Measurements from ENCODE around the gene PBXIP1.

Gene PBXIP1

GRCh38 chr1:154971341-154971998, 15.6 kb upstream of the PBXIP1 start:
- DNase-seq = no peak

DNA sequence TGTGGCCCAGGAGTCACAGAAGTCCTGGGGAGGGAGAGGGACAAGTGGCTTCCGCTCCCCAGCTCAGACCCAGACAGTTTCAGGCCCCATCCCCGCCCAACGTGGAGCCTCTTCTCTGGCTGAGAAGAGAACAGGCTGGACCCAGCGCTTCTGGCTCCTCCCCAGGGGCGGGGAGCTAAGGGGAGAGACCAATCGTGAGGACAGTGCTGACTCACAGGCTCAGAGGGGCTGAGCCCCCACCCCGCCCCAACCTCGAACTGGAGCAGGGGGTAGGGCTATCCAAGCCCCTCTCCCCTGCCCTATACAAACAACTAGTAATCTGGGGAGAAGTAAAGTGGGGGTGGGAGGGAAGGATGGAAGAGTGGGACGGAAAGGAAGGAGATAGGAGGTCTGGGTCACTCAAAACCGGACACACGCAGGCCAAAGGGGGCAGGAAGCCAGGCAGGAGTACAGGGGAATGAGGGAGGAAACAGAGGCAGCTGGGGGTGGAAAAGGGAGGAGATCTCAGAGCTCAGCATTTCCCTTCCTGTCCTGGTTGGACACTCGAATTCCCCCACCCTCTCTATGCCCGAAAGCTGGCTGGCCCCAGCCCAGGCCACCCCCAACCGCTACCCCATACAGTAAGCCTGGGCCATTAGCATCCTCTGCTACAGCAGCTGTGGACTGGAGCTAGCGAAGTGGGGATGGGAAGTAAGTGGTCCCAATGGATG, 14.9 kb upstream of the PBXIP1 start, which contains the start of gene SHC1:
TSS of gene SHC1 (minus strand) at position 117 of the 710 bp plus-strand sequence. CDS start 221 bp downstream, outside the sequence.
- DNase-seq = peak; percentile 84

DNA sequence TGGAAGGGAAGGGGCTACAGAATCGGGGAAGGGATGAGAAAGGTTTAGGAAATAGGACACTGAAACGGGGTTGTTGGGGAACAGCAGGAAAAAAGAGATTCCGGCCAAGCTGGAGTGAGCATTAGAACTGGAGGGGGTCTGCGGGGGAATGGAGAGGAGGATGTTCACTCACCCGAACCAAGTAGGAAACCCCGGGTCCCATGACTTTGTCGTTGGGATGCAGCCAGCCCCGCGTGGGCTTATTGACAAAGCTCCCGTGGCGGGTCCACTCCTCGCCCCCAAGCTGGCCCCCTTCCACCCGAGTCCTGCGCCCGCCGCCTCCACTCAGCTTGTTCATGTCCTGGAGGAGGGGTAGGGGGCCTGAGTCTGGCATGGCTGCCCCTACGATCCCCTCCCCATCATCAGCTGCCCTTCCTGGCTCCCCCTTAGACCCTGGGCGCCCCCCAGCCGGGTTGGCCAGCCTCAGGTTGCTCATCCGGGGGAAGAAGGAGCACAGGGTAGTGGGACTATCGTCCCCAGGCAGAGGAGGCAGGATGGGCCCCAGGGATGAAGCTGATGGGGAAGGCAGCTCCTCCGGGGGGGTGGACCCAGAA, 14.1 kb upstream of the PBXIP1 start:
- no peak for DNase-seq

DNA sequence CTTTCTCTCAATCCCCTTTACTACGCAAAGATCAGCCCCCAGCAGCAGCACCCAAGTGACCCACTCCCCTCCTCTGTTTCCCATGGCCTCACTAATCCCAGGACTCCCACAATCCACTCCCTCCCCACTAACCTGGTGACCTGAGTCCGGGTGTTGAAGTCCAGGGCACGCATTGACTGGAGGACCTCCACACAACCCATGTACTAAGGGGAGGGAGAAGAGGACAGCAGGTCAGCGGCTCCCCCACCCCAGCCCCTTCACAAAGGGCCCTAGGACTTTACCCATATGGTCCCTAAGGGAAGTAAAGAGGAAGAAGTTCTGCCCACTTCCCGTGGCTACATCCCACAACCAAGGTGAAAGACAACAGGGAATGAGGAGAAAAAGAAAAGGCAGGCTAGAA, 13.3 kb upstream of the PBXIP1 start:
- DNase-seq = no peak

GRCh38 chr1:154968731-154969130, 12.8 kb upstream of the PBXIP1 start:
- DNase-seq = peak; percentile 53

DNA sequence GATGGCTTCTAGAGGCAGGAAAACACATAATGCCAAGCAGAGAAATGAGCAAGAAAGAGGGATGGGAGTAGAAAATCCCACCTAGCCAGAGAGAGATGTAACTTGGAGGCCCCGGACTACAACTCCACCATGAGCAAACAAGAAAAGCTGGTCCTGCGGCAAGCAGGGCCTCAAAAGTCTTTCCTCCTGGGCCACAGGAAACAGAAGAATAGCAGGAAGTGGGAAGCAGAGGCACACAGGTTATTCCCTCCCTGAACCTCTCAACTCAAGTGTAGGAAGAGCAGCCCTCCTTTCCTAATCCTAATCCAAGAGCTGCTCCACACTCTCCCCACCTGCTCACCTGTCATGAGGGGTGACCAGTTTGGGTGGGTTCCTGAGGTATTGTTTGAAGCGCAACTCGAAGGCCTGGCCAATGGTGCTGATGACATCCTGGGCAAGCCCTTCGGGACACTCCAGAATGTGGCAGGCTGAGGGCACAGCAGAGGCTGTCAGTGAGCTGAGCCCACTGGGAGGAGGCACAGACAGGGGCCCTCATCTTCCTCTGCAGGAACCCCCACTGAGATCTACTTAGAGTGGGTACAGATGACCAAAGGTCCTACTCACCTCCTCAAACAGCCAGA, 11.5 kb upstream of the PBXIP1 start:
- no peak for DNase-seq

- no peak for DNase-seq
Observed at GRCh38 chr1:154966111-154966510, 10.2 kb upstream of the PBXIP1 start.

DNA sequence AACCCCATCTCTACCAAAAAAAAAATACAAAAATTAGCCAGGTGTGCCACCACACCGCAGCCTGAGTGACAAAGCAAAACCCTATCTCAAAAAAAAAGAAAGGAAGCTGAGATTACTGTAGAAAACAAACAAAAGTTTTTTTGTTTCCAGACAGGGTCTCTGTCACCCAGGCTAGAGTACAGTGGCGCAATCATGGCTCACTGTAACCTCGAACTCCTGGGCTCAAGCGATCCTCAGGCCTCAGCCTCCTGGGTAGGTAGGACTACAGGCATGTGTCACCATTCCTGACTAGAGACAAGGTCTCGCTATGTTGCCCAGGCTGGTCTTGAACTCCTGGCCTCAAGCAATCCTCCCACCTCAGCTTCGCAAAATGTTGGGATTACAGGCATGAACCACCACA, 8.5 kb upstream of the PBXIP1 start:
- DNase-seq = no peak

DNA sequence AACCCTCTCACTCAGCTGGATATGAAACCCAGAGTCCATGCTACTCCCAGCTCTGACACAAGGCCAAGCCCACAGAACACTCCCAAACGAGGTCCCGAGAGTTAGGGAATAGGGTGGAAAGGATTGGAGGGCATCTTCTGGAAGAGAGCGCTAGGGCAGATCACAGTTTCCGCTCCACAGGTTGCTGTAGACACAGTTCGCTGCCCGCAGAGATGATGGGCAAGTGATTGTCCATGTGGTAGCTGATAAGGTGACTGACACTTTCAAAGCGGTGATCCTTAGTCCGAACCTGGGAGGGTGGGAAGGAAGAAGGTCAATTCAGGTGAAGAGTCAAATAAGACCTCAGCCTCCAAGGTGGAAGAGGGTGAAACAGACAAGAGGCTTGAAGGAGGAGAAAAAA, 7.7 kb upstream of the PBXIP1 start:
- no peak for DNase-seq

GRCh38 chr1:154962795-154963330, 7.0 kb upstream of the PBXIP1 start:
- no peak for DNase-seq

- DNase-seq = no peak
Observed at GRCh38 chr1:154962156-154962749, 6.4 kb upstream of the PBXIP1 start.

- peak; percentile 94 for DNase-seq
Observed at GRCh38 chr1:154961207-154962155, 5.6 kb upstream of the PBXIP1 start, which contains the start of gene PYGO2. Gene PYGO2, minus strand, starts transcription at chr1:154961782. Its CDS starts 206 bp downstream, at chr1:154961576.

GRCh38 chr1:154960446-154961136, 4.7 kb upstream of the PBXIP1 start:
- DNase-seq = no peak

DNA sequence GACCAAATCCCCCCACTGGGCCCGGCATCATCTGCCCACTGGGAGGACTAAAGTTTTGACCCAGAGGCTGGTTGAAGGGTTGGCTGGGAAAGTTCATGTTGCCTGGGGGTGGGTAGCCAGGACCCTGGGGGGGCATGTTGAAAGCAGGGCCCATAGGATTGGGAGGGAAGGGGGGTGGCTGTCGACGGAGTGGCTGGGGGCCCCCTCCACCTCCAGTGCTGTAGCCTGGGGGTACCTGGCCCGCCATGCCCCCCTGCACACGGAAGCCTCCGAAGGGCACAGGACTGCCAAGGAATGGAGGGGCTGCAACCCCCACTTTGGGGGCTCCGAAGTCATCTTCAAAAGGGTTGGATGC, 3.5 kb upstream of the PBXIP1 start:
- no peak for DNase-seq

DNA sequence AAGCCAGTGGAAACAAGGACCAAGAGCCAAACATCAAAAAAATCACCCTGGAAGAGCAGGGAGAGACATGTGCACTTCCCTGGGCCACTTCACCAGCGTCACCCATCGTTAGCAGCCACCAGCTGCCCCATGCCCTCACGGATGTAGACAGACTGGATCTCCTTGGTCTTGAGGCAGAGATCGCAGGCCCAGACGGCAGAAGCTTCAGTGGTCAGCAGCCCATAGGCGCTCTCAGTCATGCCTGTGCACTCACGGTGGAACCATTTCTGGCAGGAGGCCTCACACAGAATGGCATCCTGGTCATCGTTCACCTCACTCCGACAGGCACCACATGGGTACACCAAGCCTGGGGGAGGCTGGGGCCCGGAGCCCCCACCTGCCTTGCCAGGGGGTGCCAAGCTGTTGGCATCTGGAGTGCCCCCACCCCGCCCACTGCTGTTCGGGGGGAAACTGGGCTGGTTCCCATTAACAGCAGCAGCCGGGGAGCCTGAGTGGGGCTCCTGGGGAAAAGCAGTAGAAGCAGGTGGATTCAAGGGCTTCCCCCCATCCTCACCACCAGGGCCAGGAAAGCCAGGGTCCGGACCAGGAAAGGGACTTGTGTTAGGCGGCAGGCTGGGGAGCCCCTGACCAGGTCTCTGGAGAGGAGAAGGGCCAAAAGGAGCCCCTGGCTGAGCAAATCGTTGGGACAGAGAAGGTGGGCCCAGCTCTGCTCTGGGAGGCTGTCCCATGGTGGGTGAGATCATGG, 3.0 kb upstream of the PBXIP1 start:
- DNase-seq = no peak

- no peak for DNase-seq
Observed at GRCh38 chr1:154958036-154958435, 2.1 kb upstream of the PBXIP1 start.

GRCh38 chr1:154957091-154957657, 1.3 kb upstream of the PBXIP1 start:
- no peak for DNase-seq

- DNase-seq = no peak
Observed at GRCh38 chr1:154956544-154956941, 644 bp upstream of the PBXIP1 start.

- peak; percentile 76 for DNase-seq
Observed at GRCh38 chr1:154955039-154955717, 721 bp downstream of the PBXIP1 start.
